ENCODE measurements around the gene ALAS1. TPM values are rescaled to one million over a fixed set of nuclear protein-coding genes. Genes with fewer than 3 reads are reported as not detected.

ALAS1 gene
- total and polyA plus RNA-seq, 2 of the 13 experiments (the other 11 are each of a cell fraction or from before 2014, with no cell fraction given), result 36.0 to 43.2 TPM

GRCh38 chr3:52188556-52188955 lies 9.4 kb upstream of the ALAS1 start (continued):
- TF ChIP-seq STAT6 (CRISPR knock-in tag; IDR thresholded peaks at IDR 0.05; ENCODE audit: borderline replicate concordance), result no peak
- no peak for TF ChIP-seq HMG20B (CRISPR knock-in tag; conservative IDR thresholded peaks at IDR 0.05)
- no peak for TF ChIP-seq ZNF646 (CRISPR knock-in tag; IDR thresholded peaks at IDR 0.05)
- no peak for TF ChIP-seq KDM1A (CRISPR knock-in tag; IDR thresholded peaks at IDR 0.05)
- no peak for TF ChIP-seq HOXA7 (CRISPR knock-in tag; IDR thresholded peaks at IDR 0.05)
- no peak for TF ChIP-seq POLR2A (IDR thresholded peaks at IDR 0.05; ENCODE audit: insufficient read depth in 1 of 2, low read depth in 2 of 2, low read length in 2 of 2)
- no peak for TF ChIP-seq ZNF713 (CRISPR knock-in tag; IDR thresholded peaks at IDR 0.05)
- TF ChIP-seq ZSCAN29 (CRISPR knock-in tag; conservative IDR thresholded peaks at IDR 0.05), result no peak
- TF ChIP-seq FOXA3 (CRISPR knock-in tag; IDR thresholded peaks at IDR 0.05), result peak; percentile 56; the same call in 1 of the 2 replicates
- TF ChIP-seq BCLAF1 (IDR thresholded peaks at IDR 0.05), result no peak
- TF ChIP-seq PRPF4 (IDR thresholded peaks at IDR 0.05; ENCODE audit: low read depth, low read length, poor library complexity, severe bottlenecking), result no peak
- TF ChIP-seq HBP1 (CRISPR knock-in tag; IDR thresholded peaks at IDR 0.05; ENCODE audit: low read depth), result no peak
- TF ChIP-seq KLF11 (CRISPR knock-in tag; IDR thresholded peaks at IDR 0.05), result no peak
- no peak for TF ChIP-seq THAP9 (CRISPR knock-in tag; IDR thresholded peaks at IDR 0.05; ENCODE audit: borderline replicate concordance)

Measured in HepG2 (cell line).